Mesendoderm (in vitro differentiated cells): Measurements from ENCODE around the gene BPIFA3.

Experiments used
- DNase-seq: peaks from one replicate; pipeline ENCODE4 v3.0.0; 2013
- H2AK5ac ChIP-seq: 2 replicates; pipeline ENCODE4 v1.6.1; 2013; ENCODE audit warnings: low read length, inconsistent platforms
- H2BK120ac ChIP-seq: 2 replicates; pipeline ENCODE4 v1.6.1; 2013; ENCODE audit warnings: low read depth, mild to moderate bottlenecking, low read length, moderate library complexity, mixed read lengths
- H2BK15ac ChIP-seq: replicated peaks from 2 replicates; pipeline ENCODE4 v1.6.1; 2013; ENCODE audit warnings: low read depth, mild to moderate bottlenecking, moderate library complexity
- H2BK5ac ChIP-seq: 2 replicates; pipeline ENCODE4 v1.6.1; 2013; ENCODE audit warnings: low read length, inconsistent platforms
- H3K18ac ChIP-seq: 2 replicates; pipeline ENCODE4 v1.6.1; 2013; ENCODE audit warnings: mild to moderate bottlenecking, low read length, mixed read lengths
- H3K23ac ChIP-seq: one replicate; pipeline ENCODE4 v1.6.1; 2013; ENCODE audit warnings: low read length
- H3K27ac ChIP-seq: 2 replicates; pipeline ENCODE4 v1.5.1; 2013; ENCODE audit warnings: low read depth, mild to moderate bottlenecking, inconsistent platforms, low read length, moderate library complexity
- H3K27me3 ChIP-seq: 2 replicates; pipeline ENCODE4 v1.6.1; 2013; ENCODE audit warnings: low read length, control low read depth, mild to moderate bottlenecking, inconsistent platforms; ENCODE audit not compliant: insufficient read depth, poor library complexity
- H3K36me3 ChIP-seq: 2 replicates; pipeline ENCODE4 v1.6.1; 2013; ENCODE audit warnings: low read length, inconsistent platforms; ENCODE audit not compliant: control insufficient read depth, insufficient read depth
- H3K4ac ChIP-seq: one replicate; pipeline ENCODE4 v1.6.1; 2013; ENCODE audit warnings: low read depth, mild to moderate bottlenecking, low read length, moderate library complexity
- H3K4me1 ChIP-seq: 2 replicates; pipeline ENCODE4 v1.6.1; 2013; ENCODE audit warnings: low read depth, low read length, inconsistent platforms; ENCODE audit not compliant: control insufficient read depth
- H3K4me2 ChIP-seq: 2 replicates; pipeline ENCODE4 v1.6.1; 2013; ENCODE audit warnings: low read length
- H3K4me3 ChIP-seq: 2 replicates; pipeline ENCODE4 v1.5.1; 2013; ENCODE audit warnings: mild to moderate bottlenecking, low read length
- H3K56ac ChIP-seq: one replicate; pipeline ENCODE4 v1.6.1; 2013; ENCODE audit warnings: low read length
- H3K79me1 ChIP-seq: 2 replicates; pipeline ENCODE4 v1.6.1; 2013; ENCODE audit warnings: low read length, inconsistent platforms
- H3K79me2 ChIP-seq: 2 replicates; pipeline ENCODE4 v1.6.1; 2013; ENCODE audit warnings: mild to moderate bottlenecking, low read length; ENCODE audit not compliant: control insufficient read depth, insufficient read depth
- H3K9ac ChIP-seq: 2 replicates; pipeline ENCODE4 v1.6.1; 2013; ENCODE audit warnings: low read length, inconsistent platforms
- H4K5ac ChIP-seq: one replicate; pipeline ENCODE4 v1.6.1; 2013; ENCODE audit warnings: low read length
- H4K8ac ChIP-seq: one replicate; pipeline ENCODE4 v1.6.1; 2013; ENCODE audit warnings: low read depth, mild to moderate bottlenecking, control low read depth, low read length, moderate library complexity
- WGBS: extraction: QIAGEN DNeasy Blood & Tissue Kit; methylation state at CpG from one replicate; pipeline ENCODE4 v1.1.7; 2013; ENCODE audit warnings: low lambda C conversion rate, missing lambda C conversion rate; ENCODE audit not compliant: insufficient coverage; ENCODE audit errors: extremely low coverage; 5-methylcytosine and 5-hydroxymethylcytosine counted together

Gene BPIFA3

GRCh38 chr20:33267701-33268100 lies 50.5 kb downstream of the BPIFA3 start:
- H3K23ac ChIP-seq = no peak overlapping the region
- H4K5ac ChIP-seq = no peak overlapping the region
- no peak overlapping the region for H2AK5ac ChIP-seq
- H3K27ac ChIP-seq = no peak overlapping the region
- H3K4me3 ChIP-seq = no peak overlapping the region
- no peak overlapping the region for H3K56ac ChIP-seq
- no peak overlapping the region for H3K18ac ChIP-seq
- no peak overlapping the region for H3K4ac ChIP-seq
- no peaks in the 10 kb centered on the region for H3K4me1 ChIP-seq
- H2BK15ac ChIP-seq = no peak overlapping the region
- no peak for DNase-seq
- H3K27me3 ChIP-seq = no peaks in the 10 kb centered on the region
- H2BK120ac ChIP-seq = no peak overlapping the region
- H3K79me2 ChIP-seq = no peaks in the 10 kb centered on the region
- no peaks in the 10 kb centered on the region for H3K36me3 ChIP-seq
- H3K9ac ChIP-seq = no peak overlapping the region
- no peak overlapping the region for H4K8ac ChIP-seq
- H3K4me2 ChIP-seq = no peak overlapping the region
- H3K79me1 ChIP-seq = no peaks in the 10 kb centered on the region
- H2BK5ac ChIP-seq = no peak overlapping the region
- WGBS = no CpG with 5 or more reads among the region's 3 CpGs

DNA sequence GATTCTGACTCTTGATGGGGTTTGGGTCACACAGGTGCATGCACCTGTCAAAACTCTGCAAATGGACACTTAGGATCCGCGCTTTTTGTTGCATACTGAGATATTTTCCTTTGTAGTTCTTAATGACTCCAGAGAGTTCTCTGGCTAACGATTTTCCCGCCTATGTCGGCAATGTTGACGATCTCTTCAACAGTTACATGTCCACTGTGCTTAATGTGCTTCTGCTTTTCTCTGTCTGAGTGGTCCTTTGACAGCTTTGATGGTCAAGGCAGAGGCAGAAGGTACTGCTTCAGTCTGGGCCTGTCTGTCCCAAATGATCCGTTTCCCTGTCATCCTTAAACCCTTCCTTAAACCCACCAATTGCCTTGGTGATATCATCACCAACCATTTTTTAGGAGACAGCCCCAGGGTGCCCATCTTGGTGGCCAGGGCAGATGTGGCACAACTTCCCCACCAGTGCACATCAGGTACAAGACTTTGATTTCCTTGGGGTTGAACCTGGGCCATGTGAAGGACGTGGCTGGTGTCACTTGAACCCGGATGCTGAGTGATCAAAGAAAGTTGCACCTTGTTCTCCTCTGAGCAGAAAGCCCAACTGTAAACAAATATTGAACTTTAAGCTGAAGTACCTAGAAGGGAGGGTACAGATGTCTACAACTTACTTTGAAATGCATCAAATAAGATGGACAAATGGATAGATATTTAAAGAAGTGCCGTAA lies 55.2 kb downstream of the BPIFA3 start:
- Histone ChIP-seq H3K4me3 (no peak overlapping the region), H3K4me2 (no peak overlapping the region), H3K27ac (no peak overlapping the region), H3K23ac (no peak overlapping the region), H4K8ac (no peak overlapping the region), H3K79me2 (no peaks in the 10 kb centered on the region), H4K5ac (no peak overlapping the region), H3K79me1 (no peaks in the 10 kb centered on the region), H3K18ac (no peak overlapping the region), H3K56ac (no peak overlapping the region), H2BK15ac (no peak overlapping the region), H2AK5ac (no peak overlapping the region), H2BK5ac (no peak overlapping the region), H3K4me1 (no peaks in the 10 kb centered on the region), H3K4ac (no peak overlapping the region), H3K27me3 (no peaks in the 10 kb centered on the region), H3K36me3 (no peaks in the 10 kb centered on the region), H2BK120ac (no peak overlapping the region), H3K9ac (no peak overlapping the region)
- WGBS = no CpG with 5 or more reads among the region's 10 CpGs
- DNase-seq = no peak

- Histone ChIP-seq H3K79me2 (no peaks in the 10 kb centered on the region), H2BK5ac (no peak overlapping the region), H2AK5ac (no peak overlapping the region), H3K79me1 (no peaks in the 10 kb centered on the region), H2BK15ac (no peak overlapping the region), H3K23ac (no peak overlapping the region), H3K4me2 (no peak overlapping the region), H3K9ac (no peak overlapping the region), H3K27me3 (no peaks in the 10 kb centered on the region), H4K8ac (no peak overlapping the region), H3K4ac (no peak overlapping the region), H3K18ac (no peak overlapping the region), H4K5ac (no peak overlapping the region), H3K36me3 (no peaks in the 10 kb centered on the region), H3K4me3 (no peak overlapping the region), H3K27ac (no peak overlapping the region), H3K4me1 (no peaks in the 10 kb centered on the region), H2BK120ac (no peak overlapping the region), H3K56ac (no peak overlapping the region)
- no CpG with 5 or more reads among the region's 13 CpGs for WGBS
- DNase-seq = no peak
Measured at GRCh38 chr20:33273117-33273851, 56.1 kb downstream of the BPIFA3 start.

- H3K79me1 ChIP-seq = no peaks in the 10 kb centered on the region
- H3K18ac ChIP-seq = no peak overlapping the region
- H3K79me2 ChIP-seq = no peaks in the 10 kb centered on the region
- H3K4me2 ChIP-seq = no peak overlapping the region
- no peak overlapping the region for H2BK15ac ChIP-seq
- no peak overlapping the region for H4K8ac ChIP-seq
- no peaks in the 10 kb centered on the region for H3K36me3 ChIP-seq
- H3K27me3 ChIP-seq = no peaks in the 10 kb centered on the region
- no peak overlapping the region for H3K9ac ChIP-seq
- no peak overlapping the region for H3K23ac ChIP-seq
- H3K4me3 ChIP-seq = no peak overlapping the region
- H3K4ac ChIP-seq = no peak overlapping the region
- WGBS = no CpG with 5 or more reads among the region's 8 CpGs
- H3K56ac ChIP-seq = no peak overlapping the region
- no peak overlapping the region for H2BK5ac ChIP-seq
- H3K27ac ChIP-seq = no peak overlapping the region
- no peaks in the 10 kb centered on the region for H3K4me1 ChIP-seq
- no peak overlapping the region for H2BK120ac ChIP-seq
- H2AK5ac ChIP-seq = no peak overlapping the region
- no peak for DNase-seq
- no peak overlapping the region for H4K5ac ChIP-seq
Measured at GRCh38 chr20:33275215-33275614, 58.1 kb downstream of the BPIFA3 start.

DNA sequence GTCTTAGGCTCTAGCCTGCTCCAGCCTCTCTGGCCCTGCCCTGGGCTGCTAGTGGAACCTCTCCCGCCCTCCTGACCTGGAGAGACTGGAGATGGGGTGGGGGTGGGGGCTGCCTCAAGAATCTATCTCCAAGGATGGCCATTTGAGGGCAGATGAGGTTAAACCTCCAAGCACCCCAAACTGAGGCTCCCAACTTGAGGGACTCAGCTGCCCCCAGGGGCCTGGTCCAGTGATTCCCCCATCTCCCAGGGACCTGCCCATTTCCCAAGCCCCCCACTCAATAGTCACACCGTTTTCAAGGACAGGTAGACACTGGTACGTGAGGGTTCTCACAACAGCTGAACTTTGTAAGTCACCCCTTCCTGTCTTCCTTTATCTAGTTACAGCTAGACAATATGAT lies 58.7 kb downstream of the BPIFA3 start:
- Histone ChIP-seq H3K18ac (no peak overlapping the region), H3K4me2 (no peak overlapping the region), H4K5ac (no peak overlapping the region), H2BK120ac (no peak overlapping the region), H2BK5ac (no peak overlapping the region), H3K23ac (no peak overlapping the region), H3K79me1 (no peaks in the 10 kb centered on the region), H3K4ac (no peak overlapping the region), H3K4me3 (no peak overlapping the region), H2AK5ac (no peak overlapping the region), H3K79me2 (no peaks in the 10 kb centered on the region), H3K56ac (no peak overlapping the region), H3K27ac (no peak overlapping the region), H4K8ac (no peak overlapping the region), H3K36me3 (no peaks in the 10 kb centered on the region), H3K9ac (no peak overlapping the region), H2BK15ac (no peak overlapping the region), H3K27me3 (no peaks in the 10 kb centered on the region), H3K4me1 (no peaks in the 10 kb centered on the region)
- no peak for DNase-seq
- no CpG with 5 or more reads among the region's 3 CpGs for WGBS
